GM21381 (cell line): Measurements from ENCODE around the gene PRKAR1B.

ENCODE experiments used
- ATAC-seq: cut with Tn5 transposase; IDR thresholded peaks from one replicate; pipeline ENCODE4 v1.9.1; 2021; ENCODE audit warnings: mild to moderate bottlenecking, moderate library complexity; ENCODE audit not compliant: unreplicated experiment

The PRKAR1B gene

DNA sequence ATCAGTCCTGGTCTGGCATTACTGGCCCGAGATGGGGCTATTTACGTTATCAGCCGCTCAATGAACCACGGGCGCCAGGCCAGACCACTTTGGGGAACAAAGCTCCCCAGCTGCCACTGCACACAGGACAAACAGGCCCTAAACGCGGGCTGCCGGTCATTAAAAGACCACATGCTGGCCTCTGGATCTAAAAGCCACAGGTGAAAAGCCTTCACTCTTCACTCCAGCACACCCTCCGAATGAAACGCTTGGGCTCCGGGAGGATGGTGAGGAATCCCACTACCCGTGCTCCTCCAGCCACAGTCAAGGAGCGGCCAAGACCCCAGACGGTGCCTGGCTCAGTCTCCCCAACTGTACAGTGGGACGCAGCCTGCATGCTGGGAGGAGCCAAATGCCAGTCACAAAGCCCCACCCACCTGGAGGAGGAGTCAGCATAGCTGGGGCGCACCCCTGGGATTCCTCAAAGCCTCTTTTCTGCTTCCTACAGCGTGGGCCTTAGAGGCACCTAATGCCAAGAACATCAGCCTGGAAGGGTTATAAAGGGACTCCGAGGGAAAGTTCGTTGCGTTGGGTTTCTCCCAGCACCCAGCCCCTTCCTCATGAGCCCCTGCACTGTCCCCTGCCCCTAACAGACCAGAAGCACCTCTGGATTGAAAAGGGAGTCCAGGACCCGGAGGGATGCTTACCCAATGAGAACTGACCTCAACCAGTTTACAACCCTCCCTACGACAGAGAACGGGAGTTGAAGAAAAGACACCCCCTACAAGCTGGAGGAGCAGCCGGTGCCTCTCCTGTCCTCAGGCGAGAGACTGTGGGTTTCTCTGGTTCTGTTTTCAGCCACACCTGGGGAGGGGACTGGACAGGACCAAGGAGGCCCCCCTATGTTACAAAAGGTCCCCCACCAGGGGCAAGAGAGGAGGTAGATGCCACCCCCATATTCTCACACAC lies 212.2 kb downstream of the PRKAR1B start:
- no peak for ATAC-seq

DNA sequence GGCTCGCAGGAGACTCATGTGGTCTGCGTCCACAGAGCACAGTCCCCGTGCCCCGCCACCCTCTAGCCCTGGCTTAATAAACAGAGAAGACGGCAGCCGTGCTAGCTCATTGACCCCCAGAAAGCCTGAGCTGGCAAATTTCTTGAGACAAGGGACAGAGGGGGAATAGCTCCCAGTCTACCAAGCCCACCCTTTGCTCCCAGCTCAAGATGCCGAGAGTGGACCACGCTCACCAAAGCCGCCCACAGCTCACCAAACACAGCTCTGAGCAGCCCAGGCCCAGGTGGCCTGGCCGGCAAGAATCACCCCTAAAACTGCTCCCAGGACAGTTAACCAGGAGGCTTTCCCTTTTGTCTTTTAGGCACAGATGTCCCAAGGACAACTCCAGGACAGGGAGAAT lies 212.8 kb downstream of the PRKAR1B start:
- no peak for ATAC-seq

DNA sequence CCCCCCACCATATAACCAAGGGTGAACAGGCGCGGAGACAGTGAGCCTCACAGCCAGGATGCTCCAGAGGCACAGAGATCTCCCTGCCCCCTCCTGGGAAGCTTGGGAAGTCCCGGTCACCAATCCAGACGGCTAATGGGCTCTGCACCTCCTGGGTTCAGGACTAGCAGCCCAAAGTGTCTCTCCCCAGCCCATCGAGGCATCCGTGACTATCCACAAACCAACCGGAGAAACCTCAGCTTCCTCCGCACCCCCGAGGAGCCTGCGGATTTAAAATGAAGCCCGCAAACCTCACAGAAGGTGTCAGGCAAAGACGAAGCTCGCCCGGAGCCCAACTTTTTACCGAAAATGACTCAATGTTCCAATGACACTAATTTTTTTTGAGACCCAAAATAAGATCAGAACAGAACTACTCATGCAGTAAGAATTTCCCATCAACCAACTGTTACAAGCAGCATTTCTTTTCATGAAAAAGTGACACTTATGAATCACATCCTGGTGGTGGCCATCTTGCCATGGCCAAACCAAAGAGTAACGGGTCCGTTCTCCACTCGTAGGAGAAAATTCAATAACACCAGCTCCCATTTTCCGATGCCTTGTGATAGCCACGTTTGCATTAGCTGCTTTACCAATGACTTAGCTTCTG lies 213.4 kb downstream of the PRKAR1B start:
- no peak for ATAC-seq

- ATAC-seq: no peak
Observed at GRCh38 chr7:512541-513311, 214.4 kb downstream of the PRKAR1B start.

GRCh38 chr7:512146-512510 lies 215.0 kb downstream of the PRKAR1B start:
- ATAC-seq: no peak

- ATAC-seq: no peak
Observed at GRCh38 chr7:511476-512145, 215.5 kb downstream of the PRKAR1B start.

GRCh38 chr7:510782-511281 lies 216.2 kb downstream of the PRKAR1B start:
- no peak for ATAC-seq

DNA sequence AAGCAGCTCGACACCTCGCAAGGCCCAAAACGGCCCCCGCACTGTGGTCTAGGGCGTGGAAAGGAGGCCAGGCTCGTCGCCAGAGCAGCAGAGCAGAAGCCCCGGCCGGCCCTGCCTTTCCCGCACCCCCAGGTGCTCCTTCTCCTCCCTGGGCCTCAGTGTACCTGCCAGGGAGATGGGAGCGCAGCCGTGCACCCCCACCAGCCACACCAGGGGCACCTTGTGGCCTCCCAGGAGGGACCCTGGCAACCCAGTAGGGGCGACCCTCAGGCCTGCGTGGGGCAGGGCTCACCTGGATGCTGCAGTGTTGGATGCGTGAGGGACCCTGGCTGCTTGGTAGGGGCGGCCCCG lies 217.0 kb downstream of the PRKAR1B start:
- ATAC-seq: no peak

DNA sequence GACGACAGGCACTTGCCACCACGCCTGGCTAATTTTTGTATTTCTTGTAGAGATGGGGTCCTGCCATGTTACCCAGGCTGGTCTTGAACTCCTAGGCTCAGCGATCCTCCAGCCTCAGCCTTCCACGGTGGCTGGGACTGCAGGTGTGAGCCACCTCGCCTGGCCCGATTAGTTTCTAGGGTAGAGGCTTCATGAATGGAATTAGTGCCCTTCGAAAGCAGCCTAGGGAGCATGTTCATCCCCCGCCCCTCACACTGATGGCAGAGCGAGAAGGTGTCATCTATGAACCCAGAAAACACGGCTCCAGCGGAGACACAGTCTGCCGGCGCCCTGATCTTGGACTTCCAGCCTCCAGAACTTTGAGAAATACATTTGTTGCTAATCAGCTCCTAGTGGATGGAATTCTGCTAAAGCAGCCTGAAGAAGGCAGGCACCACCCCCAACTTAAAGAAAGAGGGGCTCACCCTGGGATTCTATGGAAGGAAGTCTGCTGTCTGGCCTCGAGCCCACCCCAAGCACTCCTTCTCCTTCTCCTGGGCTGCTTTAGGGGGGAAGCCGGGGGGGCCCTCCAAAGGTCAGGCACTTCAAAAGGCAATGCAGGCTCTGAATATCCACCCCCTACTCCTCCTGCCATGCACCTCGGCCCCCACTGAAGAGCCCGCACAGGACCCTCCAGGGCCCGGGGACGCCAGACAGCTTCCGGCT lies 217.5 kb downstream of the PRKAR1B start:
- ATAC-seq: no peak

GRCh38 chr7:508461-509170 lies 218.5 kb downstream of the PRKAR1B start:
- ATAC-seq: no peak

DNA sequence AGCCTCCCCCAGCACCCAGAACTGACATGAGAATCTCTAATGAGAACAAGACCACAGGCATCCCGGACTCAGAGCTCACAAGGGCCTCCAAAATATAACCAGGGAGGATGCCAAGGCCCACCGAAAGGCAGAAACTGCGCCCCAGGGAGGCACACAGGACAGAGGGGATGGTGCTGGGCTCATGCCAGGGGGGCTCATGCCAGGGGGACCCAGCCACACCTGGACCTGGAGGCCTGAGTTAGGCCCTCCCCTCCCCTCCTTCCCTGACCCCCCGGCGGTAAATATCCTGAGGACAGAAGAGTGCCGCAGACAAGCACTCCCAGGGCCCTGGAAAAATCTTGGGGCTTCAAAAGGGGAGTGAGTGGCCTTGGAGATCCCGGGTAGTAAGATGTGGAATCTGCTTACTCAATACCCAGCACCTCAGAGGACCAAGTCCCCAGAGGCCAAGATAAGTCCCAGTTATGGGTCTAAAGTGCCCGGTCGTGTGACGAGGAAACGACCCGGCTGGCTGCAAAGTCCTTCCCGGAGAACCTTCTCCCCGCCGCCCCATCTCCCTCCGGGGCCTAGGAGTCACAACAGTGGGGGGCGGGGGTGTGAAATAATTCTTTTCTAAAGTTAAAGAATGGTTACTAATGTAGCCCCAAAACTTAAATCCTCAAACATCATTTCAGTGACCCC lies 219.3 kb downstream of the PRKAR1B start:
- no peak for ATAC-seq

DNA sequence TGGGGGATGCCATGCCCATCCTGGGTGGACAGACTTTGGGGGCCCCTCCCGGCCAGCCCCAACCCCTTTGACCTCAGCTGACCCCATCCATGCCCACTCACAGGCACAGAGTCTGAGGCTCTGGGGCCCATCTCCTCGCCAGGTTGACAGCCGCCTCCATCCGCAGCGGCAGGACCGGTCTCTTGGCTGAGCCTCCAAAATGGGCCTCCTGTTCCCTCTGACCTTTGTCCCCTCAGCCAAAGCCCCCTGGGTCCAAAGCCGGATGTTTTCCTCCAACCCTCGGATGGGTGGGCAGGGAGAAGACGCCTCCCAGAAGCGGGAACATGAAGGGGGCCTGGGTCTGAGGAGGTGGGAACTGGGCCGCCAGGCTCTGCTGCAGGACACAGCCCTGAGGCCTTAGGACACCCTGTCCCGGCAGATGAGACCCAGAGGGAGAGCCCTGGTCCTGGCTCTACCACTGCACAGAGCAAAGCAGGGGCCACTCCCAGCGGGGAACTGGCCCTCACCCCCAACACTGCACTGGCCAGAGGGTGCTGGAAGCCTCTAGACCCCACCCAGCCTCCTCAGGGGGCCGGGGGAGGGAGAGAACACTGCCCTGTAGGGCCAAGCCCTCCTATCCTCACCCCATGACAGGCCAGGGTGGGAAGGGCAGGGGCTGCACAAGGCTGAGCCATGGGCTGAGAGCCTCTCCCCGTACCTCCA lies 220.0 kb downstream of the PRKAR1B start:
- no peak for ATAC-seq

GRCh38 chr7:506391-506831 lies 220.7 kb downstream of the PRKAR1B start:
- ATAC-seq: no peak

GRCh38 chr7:505171-505570 lies 221.9 kb downstream of the PRKAR1B start:
- ATAC-seq: no peak

DNA sequence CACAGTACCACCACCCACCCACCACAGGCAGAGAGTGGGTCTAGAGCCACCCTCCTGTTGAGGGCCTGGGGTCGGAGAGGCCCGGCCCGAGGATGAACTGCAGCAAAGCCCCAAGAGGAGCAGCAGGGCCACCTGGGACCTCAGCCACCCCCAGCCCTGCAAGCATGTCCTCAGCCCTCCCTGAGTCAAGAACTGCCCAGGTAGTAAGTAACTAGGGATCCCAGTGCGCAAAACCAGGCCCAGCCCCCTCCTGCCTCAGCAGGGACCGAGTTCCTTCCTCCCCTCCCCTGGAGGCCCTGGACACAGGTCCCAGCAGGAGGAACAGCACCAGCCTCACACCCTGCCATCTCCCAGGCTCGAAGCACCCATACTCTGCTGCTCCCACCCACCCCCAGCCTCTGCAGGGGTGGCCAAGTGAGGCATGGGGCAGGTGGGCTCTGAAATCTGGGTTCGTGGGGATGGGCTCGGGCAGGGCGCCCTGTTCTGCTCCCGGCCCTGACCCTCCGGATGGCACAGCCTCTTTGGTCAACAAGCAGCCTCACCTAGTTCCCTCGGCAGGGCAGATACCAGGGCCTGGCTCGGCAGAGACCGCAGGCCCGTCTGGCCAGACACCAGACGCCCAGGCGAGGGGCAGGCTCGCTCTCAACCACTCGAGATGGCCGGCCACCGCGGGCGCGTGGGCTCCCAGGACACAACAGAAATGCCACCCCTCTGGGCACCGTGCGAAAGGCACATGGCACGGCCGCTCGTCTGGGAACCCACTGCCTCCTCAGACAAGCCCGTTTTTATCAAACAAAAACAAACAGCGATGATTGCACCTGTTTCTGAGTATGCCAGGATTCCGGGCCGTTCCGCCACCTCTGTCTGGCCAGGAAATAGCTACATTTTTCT lies 222.6 kb downstream of the PRKAR1B start:
- no peak for ATAC-seq

GRCh38 chr7:503575-504111 lies 223.4 kb downstream of the PRKAR1B start:
- ATAC-seq: no peak

DNA sequence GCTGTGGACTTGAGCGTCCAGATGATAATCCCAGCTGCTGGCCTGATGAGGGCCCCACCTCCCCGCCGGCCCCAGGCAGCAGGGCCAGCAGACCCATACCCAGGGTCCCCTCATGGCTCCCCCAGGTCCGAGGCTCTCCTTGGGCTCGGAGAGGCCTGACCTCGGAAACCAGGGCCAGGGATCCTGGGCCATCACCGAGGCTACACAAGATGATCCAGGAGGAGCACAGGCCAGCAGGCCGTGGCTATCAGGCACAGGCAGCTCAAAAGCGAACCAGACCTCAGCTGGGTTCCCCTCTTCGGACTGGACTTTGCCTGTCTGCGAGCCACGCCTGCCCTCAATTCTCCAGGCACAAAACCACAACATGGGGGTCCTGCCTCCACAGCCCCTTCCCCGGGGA lies 224.8 kb downstream of the PRKAR1B start:
- no peak for ATAC-seq
